ENCODE measurements around the gene STUM.

The STUM gene

DNA sequence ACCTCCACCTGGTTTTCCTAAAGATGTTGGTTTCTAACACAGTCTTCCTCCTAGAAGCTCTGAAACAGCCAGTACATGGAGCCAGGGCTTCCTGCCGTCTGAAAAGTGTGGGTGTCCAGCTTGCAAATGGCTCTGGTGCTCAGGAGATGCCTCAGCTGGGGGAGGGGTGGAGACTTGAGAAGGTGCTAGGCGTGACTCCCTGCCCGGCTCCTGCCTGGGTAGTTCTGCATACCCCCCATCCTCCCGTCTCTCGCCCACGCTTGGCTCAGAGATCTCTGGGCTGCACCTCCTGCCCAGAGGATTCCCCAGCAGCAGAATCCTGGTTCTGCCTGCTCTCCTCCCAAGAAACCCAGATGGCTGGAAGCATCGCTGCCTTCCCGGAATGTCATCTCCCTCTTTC lies 16.9 kb downstream of the STUM start:
- no peak overlapping the region for H3K27ac ChIP-seq
- TF ChIP-seq, protein P1, sequence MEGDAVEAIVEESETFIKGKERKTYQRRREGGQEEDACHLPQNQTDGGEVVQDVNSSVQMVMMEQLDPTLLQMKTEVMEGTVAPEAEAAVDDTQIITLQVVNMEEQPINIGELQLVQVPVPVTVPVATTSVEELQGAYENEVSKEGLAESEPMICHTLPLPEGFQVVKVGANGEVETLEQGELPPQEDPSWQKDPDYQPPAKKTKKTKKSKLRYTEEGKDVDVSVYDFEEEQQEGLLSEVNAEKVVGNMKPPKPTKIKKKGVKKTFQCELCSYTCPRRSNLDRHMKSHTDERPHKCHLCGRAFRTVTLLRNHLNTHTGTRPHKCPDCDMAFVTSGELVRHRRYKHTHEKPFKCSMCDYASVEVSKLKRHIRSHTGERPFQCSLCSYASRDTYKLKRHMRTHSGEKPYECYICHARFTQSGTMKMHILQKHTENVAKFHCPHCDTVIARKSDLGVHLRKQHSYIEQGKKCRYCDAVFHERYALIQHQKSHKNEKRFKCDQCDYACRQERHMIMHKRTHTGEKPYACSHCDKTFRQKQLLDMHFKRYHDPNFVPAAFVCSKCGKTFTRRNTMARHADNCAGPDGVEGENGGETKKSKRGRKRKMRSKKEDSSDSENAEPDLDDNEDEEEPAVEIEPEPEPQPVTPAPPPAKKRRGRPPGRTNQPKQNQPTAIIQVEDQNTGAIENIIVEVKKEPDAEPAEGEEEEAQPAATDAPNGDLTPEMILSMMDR (conservative IDR thresholded peaks at IDR 0.05) = no peak
- no peak for TF ChIP-seq ZFX (IDR thresholded peaks at IDR 0.05)

DNA sequence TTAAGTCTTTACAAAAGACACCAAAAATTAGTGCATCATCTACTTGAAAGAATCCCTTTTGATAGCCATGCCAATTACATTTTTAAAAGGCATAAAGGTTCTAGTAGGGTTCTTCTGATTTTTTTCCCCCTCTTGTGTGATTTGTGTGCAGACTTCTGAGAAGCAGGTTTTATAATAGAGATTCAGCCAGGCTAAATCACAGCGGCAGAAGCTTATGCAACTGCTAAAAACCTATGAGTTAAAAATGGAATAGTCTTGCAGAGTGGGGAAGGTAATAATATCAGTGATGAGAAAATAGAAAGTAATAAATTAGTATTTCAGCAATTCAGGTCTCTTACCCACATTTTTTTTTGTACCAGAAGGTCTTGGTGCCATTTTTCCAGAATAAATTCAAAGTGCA lies 17.7 kb downstream of the STUM start:
- no peak for TF ChIP-seq ZFX (IDR thresholded peaks at IDR 0.05)
- TF ChIP-seq, protein P1 (conservative IDR thresholded peaks at IDR 0.05) = no peak
- H3K27ac ChIP-seq = no peak overlapping the region

DNA sequence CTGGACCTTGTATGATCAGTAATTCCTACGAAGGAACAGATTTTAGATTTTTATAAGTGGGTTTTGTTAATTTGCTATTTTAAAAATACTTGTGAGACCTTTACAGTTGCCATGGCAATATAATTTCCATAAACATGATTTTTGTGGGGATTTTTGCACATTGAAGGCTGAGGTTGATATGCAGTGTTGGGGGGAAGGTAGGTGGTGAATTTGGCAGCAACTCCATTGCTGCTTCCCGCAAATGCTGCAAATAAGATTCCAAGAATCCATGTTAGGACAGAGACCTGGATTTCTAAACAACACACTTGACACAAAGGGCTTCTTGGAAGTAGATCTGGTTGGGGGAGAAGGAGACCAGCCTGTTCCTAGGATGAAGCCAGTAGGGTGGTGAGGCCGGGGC lies 18.2 kb downstream of the STUM start:
- H3K27ac ChIP-seq = no peak overlapping the region
- TF ChIP-seq ZFX (IDR thresholded peaks at IDR 0.05) = no peak
- TF ChIP-seq, protein P1 (conservative IDR thresholded peaks at IDR 0.05) = no peak

DNA sequence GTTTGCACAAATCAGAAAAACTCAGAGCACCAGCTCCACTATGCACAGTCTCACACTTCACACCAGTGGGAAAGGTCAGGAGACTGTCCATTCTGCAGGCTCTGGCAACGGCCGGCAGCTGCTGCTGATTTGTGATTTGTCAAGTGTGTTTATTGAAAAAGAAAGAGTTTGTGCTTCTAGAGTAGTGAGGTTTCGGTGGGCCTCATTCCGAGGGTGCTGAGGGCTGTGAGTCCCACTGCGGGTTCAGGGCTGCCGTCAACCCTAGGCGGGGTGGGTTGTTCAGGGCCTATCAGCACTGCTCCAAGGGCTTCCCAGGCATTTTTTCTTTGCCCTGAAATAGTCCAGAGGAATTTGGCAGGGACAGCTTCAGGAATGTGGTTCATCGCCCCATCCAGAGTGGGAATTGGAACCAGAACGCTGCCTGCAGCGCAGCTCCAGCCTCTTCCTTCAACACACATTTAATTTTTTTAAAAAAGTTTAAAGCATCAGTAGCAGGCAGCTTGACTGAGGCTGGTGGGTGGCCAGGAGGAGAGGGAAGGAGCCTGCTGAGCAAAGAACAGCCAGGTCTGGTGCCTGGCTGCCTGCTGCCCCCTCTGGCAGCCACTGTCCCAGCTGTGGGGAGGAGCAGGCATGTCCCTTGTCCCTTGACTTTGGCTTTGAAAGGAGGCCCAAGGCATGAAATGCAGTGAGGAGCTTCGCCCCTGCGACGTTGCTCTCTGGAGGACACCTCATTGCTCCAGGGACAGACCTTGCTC lies 19.7 kb downstream of the STUM start:
- TF ChIP-seq, protein P1 (conservative IDR thresholded peaks at IDR 0.05) = peak; percentile 44
- no peak for TF ChIP-seq ZFX (IDR thresholded peaks at IDR 0.05)
- H3K27ac ChIP-seq = no peak overlapping the region

DNA sequence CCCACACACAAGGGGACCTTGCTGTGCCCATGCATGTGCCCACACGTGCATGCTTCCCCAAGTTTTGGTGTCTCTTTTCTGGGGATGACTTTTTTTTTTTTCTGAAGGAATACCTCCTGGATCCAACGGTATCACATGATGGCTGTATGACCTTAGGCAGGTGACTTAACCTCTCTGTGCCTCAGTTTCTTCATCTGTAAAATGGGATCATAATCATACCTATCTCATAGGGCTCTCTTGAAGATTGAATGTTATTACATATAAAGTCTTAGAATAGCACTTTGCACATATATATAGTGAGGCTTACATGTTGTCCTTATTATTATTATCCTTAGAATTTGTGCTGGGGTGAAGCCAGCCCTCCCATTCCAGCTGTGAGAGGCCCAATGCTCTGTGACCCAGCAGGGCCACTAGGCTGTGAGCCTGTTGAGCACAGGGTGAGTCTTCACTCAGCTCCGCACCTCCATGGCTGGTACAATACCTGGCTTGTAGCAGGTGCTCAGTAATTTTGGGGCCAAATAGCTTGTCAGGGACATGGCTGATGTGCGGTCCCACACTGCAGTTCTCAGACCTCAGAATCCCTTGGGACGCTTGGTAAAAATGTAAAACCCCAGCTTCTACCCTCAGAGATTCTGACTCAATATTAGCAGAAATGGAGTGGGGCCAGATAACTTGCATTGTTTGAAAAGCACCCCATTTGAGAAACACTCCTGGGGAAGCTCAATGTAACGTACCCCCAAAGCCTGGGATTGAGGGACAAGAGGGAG lies 20.6 kb downstream of the STUM start:
- H3K27ac ChIP-seq = no peak overlapping the region
- no peak for TF ChIP-seq ZFX (IDR thresholded peaks at IDR 0.05)
- TF ChIP-seq, protein P1 (conservative IDR thresholded peaks at IDR 0.05) = no peak

DNA sequence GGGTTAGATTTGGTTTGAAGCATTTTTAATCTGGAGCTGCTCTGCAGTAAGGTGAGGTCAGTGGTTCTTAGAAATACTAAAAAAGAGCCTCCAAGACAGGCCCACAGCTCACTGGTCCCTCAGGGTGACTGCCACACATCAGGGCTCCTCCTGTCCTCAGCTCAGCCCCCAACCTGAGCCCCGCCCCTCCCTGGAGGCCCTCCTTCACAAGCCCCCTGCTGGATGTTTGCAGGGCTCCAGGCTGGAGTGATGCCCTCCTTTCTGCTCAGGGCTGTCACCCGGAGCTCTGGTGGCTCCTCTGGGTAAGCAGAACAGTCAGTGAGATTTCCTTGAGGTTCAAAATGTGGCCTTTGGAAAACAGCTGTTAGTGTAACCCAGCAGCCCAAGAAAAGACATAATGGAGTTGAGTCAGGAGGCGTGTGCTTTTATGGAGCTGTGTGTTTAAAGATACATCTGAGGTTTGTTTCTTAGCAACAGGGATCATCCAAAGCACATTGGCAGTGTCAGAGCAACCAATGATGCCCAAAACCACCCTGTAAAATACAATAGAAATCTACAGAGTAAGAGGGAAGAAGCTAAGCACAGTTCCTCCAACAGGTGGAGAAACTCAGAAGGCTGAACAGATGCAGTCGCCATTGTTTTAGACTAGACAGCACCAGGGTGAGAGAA lies 21.4 kb downstream of the STUM start:
- no peak overlapping the region for H3K27ac ChIP-seq
- TF ChIP-seq, protein P1 (conservative IDR thresholded peaks at IDR 0.05) = no peak
- no peak for TF ChIP-seq ZFX (IDR thresholded peaks at IDR 0.05)

DNA sequence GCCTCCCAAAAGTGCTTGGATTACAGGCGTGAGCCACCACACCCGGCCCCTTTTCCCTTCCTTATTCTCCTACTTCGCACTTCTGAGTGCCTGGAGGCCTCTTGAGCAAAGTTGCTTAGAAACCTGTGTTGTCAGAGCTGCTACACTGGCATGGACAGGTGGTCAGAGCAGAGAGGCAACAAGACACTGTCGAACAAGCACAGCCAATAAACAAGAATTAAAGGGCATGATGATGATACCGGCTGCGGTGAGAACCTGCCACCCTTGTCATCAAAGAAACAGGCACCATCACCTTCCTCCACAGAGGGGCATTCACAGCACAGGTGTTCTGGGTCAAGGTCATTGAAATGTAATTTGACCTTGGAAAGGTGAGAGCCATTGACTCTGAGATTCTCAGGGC lies 23.3 kb downstream of the STUM start:
- H3K27ac ChIP-seq = no peak overlapping the region
- TF ChIP-seq, protein P1 (conservative IDR thresholded peaks at IDR 0.05) = no peak
- TF ChIP-seq ZFX (IDR thresholded peaks at IDR 0.05) = no peak
